H1 (cell line): Measurements from ENCODE around the gene ATP13A3. TPM values are rescaled to one million over a fixed set of nuclear protein-coding genes. Genes with fewer than 3 reads are reported as not detected.

Experiments used
- CTCF ChIA-PET: fragments of 300-600 bp; sonication (Branson Sonifier 250); formaldehyde crosslinking; loops from one replicate; lab custom pipeline; 2021; ENCODE audit not compliant: partially characterized antibody; lab: Charles Lee
- POLR2A ChIA-PET: fragments of 300-600 bp; sonication (Branson Sonifier 250); formaldehyde crosslinking; loops from one replicate; lab custom pipeline; 2021; ENCODE audit warnings: inconsistent platforms; ENCODE audit not compliant: partially characterized antibody; lab: Charles Lee
- DNase-seq, 2 experiments: peaks; one replicate each; pipeline versions ENCODE4 v3.0.0 to v3.0.0-alpha.2; 2010 to 2022; ENCODE audit warnings: low spot score in 2 of 2, low read depth in 1 of 2, mixed read lengths in 1 of 2
- FAIRE-seq: peaks from 2 replicates; lab custom pipeline; 2011; peaks lifted over from hg19 to GRCh38; lab: Jason Lieb, UNC
- H2AFZ ChIP-seq: 2 replicates; pipeline ENCODE4 v1.8.1; 2012; ENCODE audit warnings: low read length, inconsistent platforms
- H2AK5ac ChIP-seq: 2 replicates; pipeline ENCODE4 v1.6.1; 2013; ENCODE audit warnings: low read depth, low read length
- H2BK120ac ChIP-seq: replicated peaks from 2 replicates; pipeline ENCODE3; 2013; ENCODE audit warnings: low read depth, low read length, inconsistent platforms
- H2BK12ac ChIP-seq: 2 replicates; pipeline ENCODE4 v1.6.1; 2013; ENCODE audit warnings: low read depth, low read length
- H2BK15ac ChIP-seq: 2 replicates; pipeline ENCODE4 v1.6.1; 2013; ENCODE audit warnings: low read length
- H2BK20ac ChIP-seq: 2 replicates; pipeline ENCODE4 v1.6.1; 2013; ENCODE audit warnings: low read length
- H2BK5ac ChIP-seq: 2 replicates; pipeline ENCODE4 v1.6.1; 2013; ENCODE audit warnings: low read depth, low read length
- H3K14ac ChIP-seq: 2 replicates; pipeline ENCODE4 v1.6.1; 2013; ENCODE audit warnings: inconsistent platforms; ENCODE audit not compliant: insufficient read length
- H3K18ac ChIP-seq: 2 replicates; pipeline ENCODE4 v1.6.1; 2013; ENCODE audit warnings: low read length; ENCODE audit errors: extremely low read depth
- H3K23ac ChIP-seq: 2 replicates; pipeline ENCODE4 v1.6.1; 2013; ENCODE audit warnings: inconsistent platforms; ENCODE audit not compliant: insufficient read length
- H3K23me2 ChIP-seq: 2 replicates; pipeline ENCODE4 v1.6.1; 2013; ENCODE audit warnings: low read depth, low read length
- H3K27ac ChIP-seq: 2 replicates; pipeline ENCODE4 v1.6.1; 2011; ENCODE audit warnings: low read depth, low read length, inconsistent platforms
- H3K27me3 ChIP-seq, 4 experiments: replicated peaks in 1 of 4; 1 replicate in 1 of 4; 2 replicates in 3 of 4; pipeline versions ENCODE4 v1.6.1 to v1.8.1; 2011 to 2013; ENCODE audit warnings: low read length in 3 of 4, mild to moderate bottlenecking in 3 of 4, inconsistent platforms in 2 of 4, mixed read lengths in 2 of 4, moderate library complexity in 1 of 4; ENCODE audit not compliant: control insufficient read depth in 3 of 4, insufficient read depth in 3 of 4; ENCODE audit errors: extremely low read depth in 1 of 4
- H3K36me3 ChIP-seq, 4 experiments: 2 replicates each; pipeline versions ENCODE4 v1.6.1 to v1.8.1; 2011 to 2013; ENCODE audit warnings: mild to moderate bottlenecking in 4 of 4, low read length in 3 of 4, moderate library complexity in 2 of 4, control low read depth in 1 of 4, inconsistent platforms in 1 of 4; ENCODE audit not compliant: insufficient read depth in 4 of 4, control insufficient read depth in 2 of 4
- H3K4ac ChIP-seq: replicated peaks from 2 replicates; pipeline ENCODE3; 2013; ENCODE audit warnings: low read length, low read depth, mixed read lengths, inconsistent platforms; ENCODE audit not compliant: insufficient read length
- H3K4me1 ChIP-seq, 4 experiments: replicated peaks in 1 of 4; 1 replicate in 1 of 4; 2 replicates in 3 of 4; pipeline versions ENCODE4 v1.6.1 to v1.8.1; 2011 to 2013; ENCODE audit warnings: low read length in 3 of 4, inconsistent platforms in 2 of 4, mixed read lengths in 1 of 4; ENCODE audit not compliant: insufficient read depth in 4 of 4, control insufficient read depth in 3 of 4
- H3K4me2 ChIP-seq, 2 experiments: 2 replicates each; pipeline versions ENCODE4 v1.6.1 to v1.8.1; 2011 to 2013; ENCODE audit warnings: low read depth in 2 of 2, low read length in 2 of 2, control low read depth in 1 of 2, inconsistent platforms in 1 of 2, mild to moderate bottlenecking in 1 of 2; ENCODE audit not compliant: insufficient read depth in 1 of 2
- H3K4me3 ChIP-seq, 4 experiments: fragments of 200-600, 300-600 bp in 1 of 4; sonication (generic), shearing (Covaris generic), sonication (Bioruptor Twin) in 1 of 4; 2 replicates each; pipeline versions ENCODE4 v1.5.1 to v1.8.1; 2011 to 2016; ENCODE audit warnings: low read length in 4 of 4, low read depth in 3 of 4, control low read depth in 2 of 4, inconsistent platforms in 2 of 4, mild to moderate bottlenecking in 2 of 4, mixed read lengths in 1 of 4, moderate library complexity in 1 of 4; ENCODE audit not compliant: insufficient read depth in 2 of 4; ENCODE audit errors: extremely low read depth in 1 of 4
- H3K56ac ChIP-seq: replicated peaks from 2 replicates; pipeline ENCODE3; 2013; ENCODE audit warnings: low read depth, mild to moderate bottlenecking, mixed read lengths, low read length, inconsistent platforms; ENCODE audit not compliant: insufficient read length
- H3K79me1 ChIP-seq: 2 replicates; pipeline ENCODE4 v1.6.1; 2013; ENCODE audit warnings: low read depth, low read length, control low read depth
- H3K79me2 ChIP-seq, 2 experiments: 2 replicates each; pipeline versions ENCODE4 v1.6.1 to v1.8.1; 2012 to 2013; ENCODE audit warnings: low read length in 2 of 2, mild to moderate bottlenecking in 2 of 2, inconsistent platforms in 1 of 2; ENCODE audit not compliant: insufficient read depth in 2 of 2, control insufficient read depth in 1 of 2
- H3K9ac ChIP-seq, 4 experiments: replicated peaks in 1 of 4; 1 replicate in 1 of 4; 2 replicates in 3 of 4; pipeline versions ENCODE4 v1.6.1 to v1.8.1; 2011 to 2013; ENCODE audit warnings: low read depth in 3 of 4, low read length in 3 of 4, control low read depth in 2 of 4, mild to moderate bottlenecking in 2 of 4, moderate library complexity in 2 of 4, inconsistent platforms in 1 of 4; ENCODE audit errors: extremely low read depth in 1 of 4
- H3K9me3 ChIP-seq, 2 experiments: 2 replicates each; pipeline versions ENCODE4 v1.6.1 to v1.8.1; 2012 to 2013; ENCODE audit warnings: mild to moderate bottlenecking in 2 of 2, moderate library complexity in 2 of 2, control low read depth in 1 of 2, inconsistent platforms in 1 of 2, low read depth in 1 of 2, low read length in 1 of 2, mixed read lengths in 1 of 2; ENCODE audit not compliant: insufficient read depth in 2 of 2
- H4K20me1 ChIP-seq, 2 experiments: replicated peaks in 1 of 2; 2 replicates each; pipeline versions ENCODE3 to v1.8.1; 2011 to 2013; ENCODE audit warnings: inconsistent platforms in 2 of 2, low read length in 2 of 2, mild to moderate bottlenecking in 1 of 2; ENCODE audit not compliant: insufficient read depth in 2 of 2, control insufficient read depth in 1 of 2
- H4K5ac ChIP-seq: 2 replicates; pipeline ENCODE4 v1.6.1; 2013; ENCODE audit warnings: low read length, low read depth, mixed read lengths, inconsistent platforms; ENCODE audit not compliant: insufficient read length
- H4K8ac ChIP-seq: 2 replicates; pipeline ENCODE4 v1.8.0; 2013; ENCODE audit warnings: mild to moderate bottlenecking, moderate library complexity, low read length, inconsistent platforms; ENCODE audit not compliant: insufficient read depth; ENCODE audit errors: extremely low read depth
- H4K91ac ChIP-seq: replicated peaks from 2 replicates; pipeline ENCODE3; 2013; ENCODE audit warnings: low read length, mixed read lengths, inconsistent platforms; ENCODE audit not compliant: insufficient read length
- KDM5A ChIP-seq: fragments of 200-600 bp; IDR thresholded peaks from 2 replicates; pipeline ENCODE4 v1.7.1; 2012; ENCODE audit warnings: mild to moderate bottlenecking, low read length, inconsistent platforms, mixed read lengths
- PHF8 ChIP-seq: fragments of 200-600 bp; sonication (generic); conservative IDR thresholded peaks from 2 replicates; pipeline ENCODE4 v1.7.1; 2012; ENCODE audit warnings: low read depth, mild to moderate bottlenecking, inconsistent platforms, low read length, moderate library complexity
- WGBS, 2 experiments: shearing (Covaris generic) in 1 of 2; methylation state at CpG; one replicate each; pipeline versions ENCODE4 v1.1.6 to v1.1.7; 2013 to 2015; ENCODE audit warnings: low lambda C conversion rate in 2 of 2, mixed read lengths in 2 of 2, inconsistent platforms in 1 of 2, low coverage in 1 of 2, missing lambda C conversion rate in 1 of 2; ENCODE audit not compliant: insufficient replicate concordance in 2 of 2, insufficient coverage in 1 of 2, insufficient read length in 1 of 2; ENCODE audit errors: extremely low coverage in 1 of 2, missing lambda C conversion rate in 1 of 2; 5-methylcytosine and 5-hydroxymethylcytosine counted together
- polyA plus RNA-seq, 7 experiments: library from polyadenylated mRNA; depleted of rRNA in 3 of 7; stranded (reverse) in 5 of 7; unstranded in 2 of 7; fragments of >200 nt in 5 of 7; fragments of 200-250 nt in 2 of 7; gene quantifications; 1 replicate in 5 of 7; 2 replicates in 1 of 7; 4 replicates in 1 of 7; pipeline versions ENCODE4 v1.2.1 to v1.2.3, GENCODE V29; 2011 to 2013; ENCODE audit warnings: missing spikeins in 2 of 7, mixed read lengths in 2 of 7
- total RNA-seq: library from RNA; stranded (reverse); fragmentation: NEBNext Ultra II Directional; extraction: Animal tissue kit (Norgen Biotek cat#: 25700); gene quantifications from 2 replicates; pipeline ENCODE4 v1.2.1, GENCODE V29; 2021
- TF ChIP-seq, protein P1 (sequence below): IDR thresholded peaks from 2 replicates; pipeline ENCODE4 v1.6.1; 2011; ENCODE audit warnings: low read length, improper control_type of control experiment

The ATP13A3 gene
- total and polyA plus RNA-seq, 2 of the 8 experiments (the other 6 are each of a cell fraction or from before 2014, with no cell fraction given) = 18.6 to 92.2 TPM

DNA sequence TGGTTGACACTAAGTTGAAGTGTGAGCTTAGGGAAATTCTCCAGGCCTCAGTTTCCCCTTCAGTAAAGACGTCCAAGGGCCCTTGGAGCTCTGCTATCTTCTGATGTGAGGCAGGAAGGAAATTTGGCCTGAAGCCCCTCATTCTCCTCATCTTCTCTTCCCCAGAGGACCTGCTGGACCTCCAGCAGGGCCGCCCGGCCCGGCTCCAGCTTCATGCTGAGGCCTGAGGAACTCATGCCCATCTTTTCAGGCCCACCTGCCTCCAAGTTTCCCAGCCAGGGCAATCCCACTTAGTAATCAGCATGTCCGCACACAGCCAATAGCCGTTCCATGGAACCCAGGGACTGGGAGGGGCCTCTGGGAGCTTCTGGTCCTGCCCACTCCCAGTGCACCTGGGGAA is 121.3 kb downstream of the ATP13A3 start:
- TF ChIP-seq, protein P1, sequence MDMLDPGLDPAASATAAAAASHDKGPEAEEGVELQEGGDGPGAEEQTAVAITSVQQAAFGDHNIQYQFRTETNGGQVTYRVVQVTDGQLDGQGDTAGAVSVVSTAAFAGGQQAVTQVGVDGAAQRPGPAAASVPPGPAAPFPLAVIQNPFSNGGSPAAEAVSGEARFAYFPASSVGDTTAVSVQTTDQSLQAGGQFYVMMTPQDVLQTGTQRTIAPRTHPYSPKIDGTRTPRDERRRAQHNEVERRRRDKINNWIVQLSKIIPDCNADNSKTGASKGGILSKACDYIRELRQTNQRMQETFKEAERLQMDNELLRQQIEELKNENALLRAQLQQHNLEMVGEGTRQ = no peak
- TF ChIP-seq KDM5A = no peak
- TF ChIP-seq PHF8 = no peak
- WGBS, 2 experiments = 92% methylated on average over 6 of the region's 6 CpGs; no CpG with 5 or more reads in 1 of the 2 experiments
- H3K14ac ChIP-seq = no peak overlapping the region
- no peak overlapping the region for H3K23ac ChIP-seq
- H3K23me2 ChIP-seq = peaks cover 2% of the 10 kb centered on the region; the same call in 1 of the 2 replicates
- no peak overlapping the region for H3K27ac ChIP-seq
- H3K56ac ChIP-seq = no peak overlapping the region
- H3K36me3 ChIP-seq = no peaks in the 10 kb centered on the region
- H3K9me3 ChIP-seq = no peaks in the 10 kb centered on the region
- H2BK12ac ChIP-seq = no peak overlapping the region
- no peak for DNase-seq
- no peak overlapping the region for H4K8ac ChIP-seq
- H2BK20ac ChIP-seq = no peak overlapping the region
- no peak overlapping the region for H2AK5ac ChIP-seq
- ChIA-PET POLR2A (interaction anchor here (1.3 to 1.5 kb wide), 2 partner anchors 31 to 33 kb away, joined by 3 to 4 read pairs; no protein-coding TSS in a partner anchor), CTCF (interaction anchor here (0.6 to 18.9 kb wide), 5 partner anchors 11 to 136 kb away, joined by 3 to 344 read pairs (median 4); no protein-coding TSS in a partner anchor)
- H3K18ac ChIP-seq = no peak overlapping the region
- H2AFZ ChIP-seq = no peak overlapping the region
- no peak overlapping the region for H4K91ac ChIP-seq
- no peaks in the 10 kb centered on the region for H3K79me1 ChIP-seq
- H3K27me3 ChIP-seq = peaks cover 0 to 8% (median 3%) of the 10 kb centered on the region in 4 experiments; a peak in 4 of 7 replicates
- H3K4ac ChIP-seq = no peak overlapping the region
- no peaks in the 10 kb centered on the region for H3K79me2 ChIP-seq
- no peak overlapping the region for H2BK5ac ChIP-seq
- no peak for FAIRE-seq
- H4K5ac ChIP-seq = no peak overlapping the region
- no peak overlapping the region for H3K4me3 ChIP-seq
- H4K20me1 ChIP-seq = no peaks in the 10 kb centered on the region
- H3K9ac ChIP-seq = no peak overlapping the region
- H3K4me1 ChIP-seq = peaks cover 3 to 18% (median 10%) of the 10 kb centered on the region in 4 experiments
- no peak overlapping the region for H3K4me2 ChIP-seq
- no peak overlapping the region for H2BK120ac ChIP-seq
- H2BK15ac ChIP-seq = no peak overlapping the region
